Measurements from ENCODE around the gene NRCAM. TPM values are rescaled to one million over a fixed set of nuclear protein-coding genes. Genes with fewer than 3 reads are reported as not detected.
"Not testable (repeated sequence)": the region's sequence is repeated elsewhere in the genome, so short reads cannot be mapped to it uniquely, and the experiment has no call there.

NRCAM gene
- total RNA-seq, 6 experiments from 2014 or later = 0.27 to 0.51 (median 0.40) TPM

DNA sequence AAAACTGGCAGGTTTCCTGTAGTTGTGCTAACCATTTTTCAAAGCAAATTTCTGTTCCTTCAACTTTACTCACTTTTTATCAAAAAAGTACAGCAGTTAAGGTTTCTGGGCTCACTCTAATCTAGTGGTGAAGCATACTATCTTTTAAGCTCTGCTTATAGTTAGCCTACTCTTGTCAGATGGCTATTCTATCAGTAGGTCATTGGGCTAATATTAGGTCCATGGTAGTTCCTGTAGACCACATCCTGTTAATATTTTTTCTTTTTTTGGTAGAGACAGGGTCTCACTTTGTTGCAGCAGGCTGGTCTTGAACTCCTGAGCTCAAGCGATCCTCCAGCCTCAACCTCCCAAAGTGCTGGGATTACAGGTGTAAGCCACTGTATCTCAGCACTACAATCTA, 27.9 kb upstream of the NRCAM start:
- no peaks in the 10 kb centered on the region for H3K36me3 Mint-ChIP-seq (ENCODE audit: low read depth)
- no peak overlapping the region for H3K27ac Mint-ChIP-seq
- H3K27me3 Mint-ChIP-seq (ENCODE audit: insufficient read depth) = no peaks in the 10 kb centered on the region
- no peaks in the 10 kb centered on the region for H3K9me3 Mint-ChIP-seq
- DNase-seq = no peak
- TF ChIP-seq, protein P1, sequence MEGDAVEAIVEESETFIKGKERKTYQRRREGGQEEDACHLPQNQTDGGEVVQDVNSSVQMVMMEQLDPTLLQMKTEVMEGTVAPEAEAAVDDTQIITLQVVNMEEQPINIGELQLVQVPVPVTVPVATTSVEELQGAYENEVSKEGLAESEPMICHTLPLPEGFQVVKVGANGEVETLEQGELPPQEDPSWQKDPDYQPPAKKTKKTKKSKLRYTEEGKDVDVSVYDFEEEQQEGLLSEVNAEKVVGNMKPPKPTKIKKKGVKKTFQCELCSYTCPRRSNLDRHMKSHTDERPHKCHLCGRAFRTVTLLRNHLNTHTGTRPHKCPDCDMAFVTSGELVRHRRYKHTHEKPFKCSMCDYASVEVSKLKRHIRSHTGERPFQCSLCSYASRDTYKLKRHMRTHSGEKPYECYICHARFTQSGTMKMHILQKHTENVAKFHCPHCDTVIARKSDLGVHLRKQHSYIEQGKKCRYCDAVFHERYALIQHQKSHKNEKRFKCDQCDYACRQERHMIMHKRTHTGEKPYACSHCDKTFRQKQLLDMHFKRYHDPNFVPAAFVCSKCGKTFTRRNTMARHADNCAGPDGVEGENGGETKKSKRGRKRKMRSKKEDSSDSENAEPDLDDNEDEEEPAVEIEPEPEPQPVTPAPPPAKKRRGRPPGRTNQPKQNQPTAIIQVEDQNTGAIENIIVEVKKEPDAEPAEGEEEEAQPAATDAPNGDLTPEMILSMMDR (IDR thresholded peaks at IDR 0.05) = no peak
- H3K4me3 Mint-ChIP-seq = no peak overlapping the region
- 0 out of 2 replicates have a peak, but pooled peaks cover 7% of the 10 kb centered on the region for H3K4me1 Mint-ChIP-seq (ENCODE audit: low read depth)

DNA sequence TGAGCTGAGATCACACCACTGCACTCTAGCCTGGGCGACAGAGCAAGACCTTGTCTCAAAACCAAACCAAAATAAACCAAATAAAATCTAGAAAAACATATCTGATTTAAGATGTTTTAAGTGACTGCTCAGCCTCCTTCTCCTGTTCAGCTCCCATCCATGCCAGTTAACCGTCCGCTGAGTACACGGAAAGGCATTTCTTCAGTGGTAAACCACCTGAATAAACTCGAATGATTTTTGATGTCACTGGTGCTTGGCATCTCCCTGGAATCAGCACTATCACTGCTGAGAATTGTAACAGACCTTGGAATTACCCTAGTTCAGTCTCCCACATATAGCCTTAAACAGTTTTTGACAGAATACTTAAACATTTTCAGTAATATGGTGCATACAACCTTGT, 24.1 kb upstream of the NRCAM start:
- no peak for DNase-seq
- Mint-ChIP-seq H3K4me3 (no peak overlapping the region), H3K4me1 (ENCODE audit: low read depth) (no peaks in the 10 kb centered on the region), H3K9me3 (no peaks in the 10 kb centered on the region), H3K36me3 (ENCODE audit: low read depth) (no peaks in the 10 kb centered on the region), H3K27me3 (ENCODE audit: insufficient read depth) (no peaks in the 10 kb centered on the region), H3K27ac (no peak overlapping the region)
- TF ChIP-seq, protein P1 (IDR thresholded peaks at IDR 0.05) = no peak

DNA sequence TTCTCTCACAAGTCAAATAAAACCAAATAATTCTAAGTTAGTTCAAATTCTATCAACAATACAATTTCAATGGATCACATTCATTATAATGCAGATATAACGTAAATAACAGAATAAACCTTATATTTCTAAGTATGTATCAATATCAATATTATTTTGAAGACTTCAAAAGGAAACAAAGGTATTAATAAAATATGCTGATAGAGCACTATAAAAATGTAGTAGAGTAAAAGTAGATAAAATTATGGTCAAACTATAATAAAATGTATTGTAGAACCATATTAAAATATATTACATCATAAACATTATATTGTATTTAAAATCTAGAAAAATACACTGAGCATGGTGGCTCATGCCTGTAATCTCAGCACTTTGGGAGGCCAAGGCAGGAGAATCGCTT, 23.5 kb upstream of the NRCAM start:
- H3K4me1 Mint-ChIP-seq (ENCODE audit: low read depth) = no peaks in the 10 kb centered on the region
- no peak overlapping the region for H3K4me3 Mint-ChIP-seq
- DNase-seq = no peak
- H3K27ac Mint-ChIP-seq = no peak overlapping the region
- H3K36me3 Mint-ChIP-seq (ENCODE audit: low read depth) = no peaks in the 10 kb centered on the region
- no peaks in the 10 kb centered on the region for H3K27me3 Mint-ChIP-seq (ENCODE audit: insufficient read depth)
- TF ChIP-seq, protein P1 (IDR thresholded peaks at IDR 0.05) = no peak
- no peaks in the 10 kb centered on the region for H3K9me3 Mint-ChIP-seq

DNA sequence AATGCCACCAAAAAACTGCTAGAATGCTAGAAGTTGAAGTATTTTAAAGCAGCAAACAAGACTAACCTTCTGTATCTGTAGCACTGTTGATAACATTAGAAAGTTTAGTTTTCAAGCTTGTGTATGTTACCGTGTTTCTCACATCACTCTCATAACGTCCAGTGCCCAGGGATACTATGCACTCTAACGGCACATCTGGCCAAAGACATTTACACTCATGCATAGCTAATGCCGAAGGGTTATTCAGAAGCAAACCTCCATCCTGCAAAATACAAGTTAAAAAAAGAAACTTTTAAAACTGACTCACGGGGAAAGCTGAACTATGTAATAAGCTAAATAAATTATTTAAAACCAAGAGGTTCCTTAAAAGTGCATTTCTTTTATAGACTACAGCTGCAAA, 22.9 kb upstream of the NRCAM start:
- H3K4me3 Mint-ChIP-seq = no peak overlapping the region
- TF ChIP-seq, protein P1 (IDR thresholded peaks at IDR 0.05) = no peak
- no peak for DNase-seq
- H3K9me3 Mint-ChIP-seq = no peaks in the 10 kb centered on the region
- H3K36me3 Mint-ChIP-seq (ENCODE audit: low read depth) = no peaks in the 10 kb centered on the region
- no peak overlapping the region for H3K27ac Mint-ChIP-seq
- no peaks in the 10 kb centered on the region for H3K4me1 Mint-ChIP-seq (ENCODE audit: low read depth)
- H3K27me3 Mint-ChIP-seq (ENCODE audit: insufficient read depth) = no peaks in the 10 kb centered on the region

DNA sequence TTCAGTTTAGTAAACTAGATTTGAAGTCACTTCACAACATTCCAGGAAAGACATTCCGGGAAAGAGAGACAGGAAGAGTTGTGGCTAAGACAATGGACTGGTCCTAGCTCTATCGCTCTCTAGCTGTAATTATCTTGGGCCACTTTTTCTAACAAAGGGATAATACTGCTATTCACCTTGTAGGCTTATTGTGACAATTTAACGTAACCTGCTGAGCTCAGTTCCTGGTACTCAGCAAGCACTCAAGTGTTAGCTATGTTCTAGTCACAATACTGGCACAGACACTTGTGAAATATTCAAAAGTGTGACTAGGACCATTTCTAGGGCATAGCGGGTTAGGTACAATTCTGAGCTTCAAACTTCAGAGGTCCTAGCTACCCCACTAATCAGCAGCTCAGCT, 12.0 kb upstream of the NRCAM start:
- TF ChIP-seq, protein P1 (IDR thresholded peaks at IDR 0.05) = no peak
- Mint-ChIP-seq H3K4me1 (ENCODE audit: low read depth) (no peaks in the 10 kb centered on the region), H3K27me3 (ENCODE audit: insufficient read depth) (no peaks in the 10 kb centered on the region), H3K4me3 (no peak overlapping the region), H3K36me3 (ENCODE audit: low read depth) (no peaks in the 10 kb centered on the region), H3K27ac (no peak overlapping the region), H3K9me3 (no peaks in the 10 kb centered on the region)
- no peak for DNase-seq

DNA sequence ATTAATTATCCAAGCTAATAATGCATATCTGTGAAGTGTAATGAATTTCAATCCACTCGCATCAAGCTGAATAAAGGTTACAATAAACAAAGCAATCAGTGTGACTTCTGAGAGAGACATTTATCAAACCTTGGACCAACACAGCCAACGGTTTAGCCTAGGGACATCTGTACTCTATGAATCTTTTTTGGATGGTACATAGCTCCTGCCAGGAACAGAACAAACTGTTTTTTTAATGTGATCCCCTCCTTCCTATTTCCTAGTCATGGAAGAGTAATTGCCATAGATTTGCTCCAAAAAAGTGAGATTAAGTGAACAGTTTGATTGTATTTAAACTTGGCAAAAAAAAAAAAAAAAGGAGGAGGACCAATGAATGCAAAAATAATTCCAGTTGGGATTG, 11.2 kb upstream of the NRCAM start:
- H3K9me3 Mint-ChIP-seq = no peaks in the 10 kb centered on the region
- DNase-seq = no peak
- H3K4me1 Mint-ChIP-seq (ENCODE audit: low read depth) = no peaks in the 10 kb centered on the region
- TF ChIP-seq, protein P1 (IDR thresholded peaks at IDR 0.05) = no peak
- H3K27ac Mint-ChIP-seq = no peak overlapping the region
- H3K4me3 Mint-ChIP-seq = no peak overlapping the region
- H3K27me3 Mint-ChIP-seq (ENCODE audit: insufficient read depth) = peaks cover 2% of the 10 kb centered on the region
- H3K36me3 Mint-ChIP-seq (ENCODE audit: low read depth) = no peaks in the 10 kb centered on the region

DNA sequence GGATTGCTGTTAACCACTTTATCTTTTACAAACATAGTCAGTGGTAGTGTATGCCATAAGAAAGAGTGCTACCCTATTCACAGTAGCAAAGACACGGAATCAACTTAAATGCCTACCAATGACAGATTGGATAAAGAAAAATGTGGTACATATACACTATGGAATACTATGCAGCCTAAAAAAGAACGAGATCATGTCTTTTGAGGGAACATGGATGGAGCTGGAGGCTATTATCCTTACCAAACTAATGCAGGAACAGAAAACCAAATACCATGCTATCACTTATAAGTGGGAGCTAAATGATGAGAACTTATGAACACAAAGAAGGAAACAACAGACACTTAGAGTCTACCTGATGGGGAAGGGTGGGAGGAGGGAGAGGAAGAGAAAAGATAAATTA, 10.1 kb upstream of the NRCAM start:
- not testable (repeated sequence) for H3K36me3 Mint-ChIP-seq (ENCODE audit: low read depth); H3K27ac Mint-ChIP-seq; H3K27me3 Mint-ChIP-seq (ENCODE audit: insufficient read depth); DNase-seq; H3K4me1 Mint-ChIP-seq (ENCODE audit: low read depth); H3K4me3 Mint-ChIP-seq; H3K9me3 Mint-ChIP-seq
